PC-3 (cell line): ENCODE data around the gene TBC1D32.

ENCODE experiments used
- EZH2 ChIP-seq: fragments of 300-600 bp; sonication (generic); IDR thresholded peaks from one replicate; pipeline ENCODE4 v1.6.1; 2017; ENCODE audit warnings: antibody characterized with exemption, mild to moderate bottlenecking, low read length; ENCODE audit not compliant: unreplicated experiment
- TF ChIP-seq, protein P1 (sequence below): fragments of 300-600 bp; sonication (generic); conservative IDR thresholded peaks from 2 replicates; pipeline ENCODE4 v1.5.1; 2017; ENCODE audit warnings: antibody characterized with exemption, low read depth, mild to moderate bottlenecking, low read length

DNA sequence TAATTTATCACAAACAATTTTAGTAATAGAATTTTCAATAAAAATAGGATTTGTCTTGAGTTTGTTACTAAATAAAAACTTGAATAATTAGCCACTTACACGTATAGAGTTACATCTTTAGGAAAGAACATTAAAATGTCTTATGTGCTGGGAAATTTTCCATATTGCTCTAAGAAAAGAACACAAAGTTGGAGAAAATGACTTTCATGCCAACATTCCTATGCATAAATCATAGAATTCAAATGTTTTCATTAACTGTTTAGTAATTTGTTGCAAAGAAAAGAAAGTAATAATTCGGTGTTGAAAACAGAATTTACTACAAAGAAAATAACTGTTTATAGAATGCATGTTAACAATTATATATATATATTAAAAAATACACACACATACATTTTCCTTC, 4.7 kb upstream of the TBC1D32 start:
- TF ChIP-seq, protein P1, sequence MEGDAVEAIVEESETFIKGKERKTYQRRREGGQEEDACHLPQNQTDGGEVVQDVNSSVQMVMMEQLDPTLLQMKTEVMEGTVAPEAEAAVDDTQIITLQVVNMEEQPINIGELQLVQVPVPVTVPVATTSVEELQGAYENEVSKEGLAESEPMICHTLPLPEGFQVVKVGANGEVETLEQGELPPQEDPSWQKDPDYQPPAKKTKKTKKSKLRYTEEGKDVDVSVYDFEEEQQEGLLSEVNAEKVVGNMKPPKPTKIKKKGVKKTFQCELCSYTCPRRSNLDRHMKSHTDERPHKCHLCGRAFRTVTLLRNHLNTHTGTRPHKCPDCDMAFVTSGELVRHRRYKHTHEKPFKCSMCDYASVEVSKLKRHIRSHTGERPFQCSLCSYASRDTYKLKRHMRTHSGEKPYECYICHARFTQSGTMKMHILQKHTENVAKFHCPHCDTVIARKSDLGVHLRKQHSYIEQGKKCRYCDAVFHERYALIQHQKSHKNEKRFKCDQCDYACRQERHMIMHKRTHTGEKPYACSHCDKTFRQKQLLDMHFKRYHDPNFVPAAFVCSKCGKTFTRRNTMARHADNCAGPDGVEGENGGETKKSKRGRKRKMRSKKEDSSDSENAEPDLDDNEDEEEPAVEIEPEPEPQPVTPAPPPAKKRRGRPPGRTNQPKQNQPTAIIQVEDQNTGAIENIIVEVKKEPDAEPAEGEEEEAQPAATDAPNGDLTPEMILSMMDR, result no peak
- TF ChIP-seq EZH2, result no peak
